SU-DHL-6 (cell line): ENCODE measurements around the gene ZNF385A.

Experiments
- H2AFZ ChIP-seq: fragments of 200-600 bp; sonication (generic); 2 replicates; pipeline ENCODE4 v1.6.1; 2014; ENCODE audit warnings: low read depth, mild to moderate bottlenecking, moderate library complexity, mixed read lengths, antibody characterized with exemption, low read length; ENCODE audit not compliant: severe bottlenecking
- H3F3A ChIP-seq: fragments of 200-600 bp; shearing (Covaris generic); 2 replicates; pipeline ENCODE4 v1.6.0; 2016; ENCODE audit warnings: antibody characterized with exemption, mild to moderate bottlenecking; ENCODE audit not compliant: insufficient read depth
- H3K27ac ChIP-seq: fragments of 200-600 bp; sonication (generic); 2 replicates; pipeline ENCODE4 v1.5.1; 2016; ENCODE audit warnings: low read depth, mild to moderate bottlenecking, low read length, moderate library complexity, mixed read lengths
- H3K27me3 ChIP-seq: fragments of 200-600 bp; sonication (generic), shearing (Covaris generic); 2 replicates; pipeline ENCODE4 v1.6.0; 2014; ENCODE audit warnings: mild to moderate bottlenecking, low read length
- H3K36me3 ChIP-seq: fragments of 200-600 bp; sonication (generic); 2 replicates; pipeline ENCODE4 v1.6.1; 2014; ENCODE audit warnings: mild to moderate bottlenecking, low read length, mixed read lengths
- H3K4me2 ChIP-seq: fragments of 300-600, 200-600 bp; shearing (Covaris generic), sonication (generic); 2 replicates; pipeline ENCODE4 v1.6.0; 2014; ENCODE audit warnings: low read length, low read depth, mild to moderate bottlenecking; ENCODE audit not compliant: poor library complexity, severe bottlenecking
- H3K4me3 ChIP-seq: fragments of 200-600 bp; sonication (generic); 2 replicates; pipeline ENCODE4 v1.5.1; 2014; ENCODE audit warnings: antibody characterized with exemption, low read length, mild to moderate bottlenecking, mixed read lengths; ENCODE audit not compliant: insufficient read depth, poor library complexity, severe bottlenecking
- H3K79me2 ChIP-seq: fragments of 200-600 bp; sonication (generic); 2 replicates; pipeline ENCODE4 v1.6.1; 2014; ENCODE audit warnings: mild to moderate bottlenecking, low read length, moderate library complexity; ENCODE audit not compliant: insufficient read depth
- H3K9ac ChIP-seq: fragments of 200-600 bp; sonication (generic); 2 replicates; pipeline ENCODE4 v1.7.0; 2014; ENCODE audit warnings: mild to moderate bottlenecking, low read length
- H3K9me2 ChIP-seq: fragments of 200-600 bp; sonication (generic); replicated peaks from 2 replicates; pipeline ENCODE4 v1.6.1; 2014; ENCODE audit warnings: low read length; ENCODE audit not compliant: insufficient read depth
- H3K9me3 ChIP-seq: fragments of 200-600 bp; sonication (generic); 2 replicates; pipeline ENCODE4 v1.6.1; 2014; ENCODE audit warnings: low read length, mixed read lengths; ENCODE audit not compliant: insufficient read depth
- H4K20me1 ChIP-seq: fragments of 200-600 bp; sonication (generic); 2 replicates; pipeline ENCODE4 v1.6.1; 2014; ENCODE audit warnings: low read depth, mild to moderate bottlenecking, antibody characterized with exemption, low read length, moderate library complexity, mixed read lengths
- CTCF ChIP-seq: fragments of 200-600 bp; sonication (generic); IDR thresholded peaks from one replicate; pipeline ENCODE4 v1.5.1; 2017; ENCODE audit warnings: antibody characterized with exemption, mild to moderate bottlenecking, low read length, moderate library complexity; ENCODE audit not compliant: insufficient read depth, poor library complexity, severe bottlenecking
- EZH2phosphoT487 ChIP-seq: fragments of 200-600 bp; sonication (generic), shearing (Covaris generic); conservative IDR thresholded peaks from 2 replicates; pipeline ENCODE4 v1.6.1; 2018; ENCODE audit warnings: mild to moderate bottlenecking, antibody characterized with exemption, low read length, moderate library complexity, mixed read lengths

The ZNF385A gene

GRCh38 chr12:54397157-54397556, 12.6 kb upstream of the ZNF385A start:
- no peak for TF ChIP-seq EZH2phosphoT487
- TF ChIP-seq CTCF: no peak
- H3K27ac ChIP-seq: no peak overlapping the region
- no peaks in the 10 kb centered on the region for H3K36me3 ChIP-seq
- no peaks in the 10 kb centered on the region for H3K27me3 ChIP-seq
- H3K9me3 ChIP-seq: no peaks in the 10 kb centered on the region
- H3K79me2 ChIP-seq: no peaks in the 10 kb centered on the region
- no peak overlapping the region for H3K4me3 ChIP-seq
- no peaks in the 10 kb centered on the region for H3K9me2 ChIP-seq
- no peak overlapping the region for H3K4me2 ChIP-seq
- no peak overlapping the region for H2AFZ ChIP-seq
- no peak overlapping the region for H3K9ac ChIP-seq
- H3F3A ChIP-seq: no peaks in the 10 kb centered on the region
- no peaks in the 10 kb centered on the region for H4K20me1 ChIP-seq

GRCh38 chr12:54395545-54395944, 11.0 kb upstream of the ZNF385A start:
- no peaks in the 10 kb centered on the region for H3K9me2 ChIP-seq
- H3K27me3 ChIP-seq: no peaks in the 10 kb centered on the region
- no peak overlapping the region for H3K4me3 ChIP-seq
- no peak overlapping the region for H3K9ac ChIP-seq
- TF ChIP-seq CTCF (no peak), EZH2phosphoT487 (no peak)
- H3K36me3 ChIP-seq: no peaks in the 10 kb centered on the region
- no peak overlapping the region for H3K27ac ChIP-seq
- no peaks in the 10 kb centered on the region for H4K20me1 ChIP-seq
- no peaks in the 10 kb centered on the region for H3K9me3 ChIP-seq
- no peak overlapping the region for H2AFZ ChIP-seq
- no peaks in the 10 kb centered on the region for H3K79me2 ChIP-seq
- no peak overlapping the region for H3K4me2 ChIP-seq
- no peaks in the 10 kb centered on the region for H3F3A ChIP-seq

- Histone ChIP-seq H3K9me2 (no peaks in the 10 kb centered on the region), H3K36me3 (no peaks in the 10 kb centered on the region), H4K20me1 (no peaks in the 10 kb centered on the region), H3K9me3 (no peaks in the 10 kb centered on the region), H3K27ac (no peak overlapping the region), H3K9ac (no peak overlapping the region), H2AFZ (no peak overlapping the region), H3K27me3 (no peaks in the 10 kb centered on the region), H3F3A (no peaks in the 10 kb centered on the region), H3K4me3 (no peak overlapping the region), H3K79me2 (no peaks in the 10 kb centered on the region), H3K4me2 (no peak overlapping the region)
- TF ChIP-seq EZH2phosphoT487 (no peak), CTCF (no peak)
Observed at GRCh38 chr12:54394986-54395385, 10.5 kb upstream of the ZNF385A start.

- H3K4me3 ChIP-seq: no peak overlapping the region
- no peaks in the 10 kb centered on the region for H4K20me1 ChIP-seq
- H3K27me3 ChIP-seq: no peaks in the 10 kb centered on the region
- H3K9me2 ChIP-seq: no peaks in the 10 kb centered on the region
- H3K4me2 ChIP-seq: no peak overlapping the region
- H3F3A ChIP-seq: no peaks in the 10 kb centered on the region
- no peak overlapping the region for H3K9ac ChIP-seq
- TF ChIP-seq CTCF: peak; percentile 67
- TF ChIP-seq EZH2phosphoT487: no peak
- no peaks in the 10 kb centered on the region for H3K79me2 ChIP-seq
- no peak overlapping the region for H3K27ac ChIP-seq
- H3K36me3 ChIP-seq: no peaks in the 10 kb centered on the region
- H2AFZ ChIP-seq: no peak overlapping the region
- H3K9me3 ChIP-seq: no peaks in the 10 kb centered on the region
Observed at GRCh38 chr12:54394281-54394719, 9.8 kb upstream of the ZNF385A start.
